ENCODE data around the gene HNRNPLL. TPM values are rescaled to one million over a fixed set of nuclear protein-coding genes. Genes with fewer than 3 reads are reported as not detected.
"Not testable (repeated sequence)": the region's sequence is repeated elsewhere in the genome, so short reads cannot be mapped to it uniquely, and the experiment has no call there.

Gene HNRNPLL
- 100 to 1,000 TPM in 1 of 4 donors, 10 to 100 TPM in 3; 35.6 to 100 (median 55.4) TPM for total RNA-seq

- intact Hi-C loops (cut with DNase I; ENCODE audit: low total_unique reads) = loop anchor here (10.0 kb wide), 1 partner anchor 122 kb away; no protein-coding TSS in a partner anchor
- Histone ChIP-seq H3K4me1 (peaks cover 0 to 7% of the 10 kb centered on the region in 2 donors), H3K27ac (peak within 1 kb of the TSS; percentile 99), H3K4me3 (peak within 1 kb of the TSS; percentile 71 to 77), H3K9me3 (no peaks in the 10 kb centered on the region), H3K36me3 (no peaks in the 10 kb centered on the region), H3K27me3 (no peaks in the 10 kb centered on the region)
- peak; percentile 98 to 99 for DNase-seq
- TF ChIP-seq POLR2A (IDR thresholded peaks at IDR 0.05) = peak; percentile 91 to 99
- TF ChIP-seq, protein P1, sequence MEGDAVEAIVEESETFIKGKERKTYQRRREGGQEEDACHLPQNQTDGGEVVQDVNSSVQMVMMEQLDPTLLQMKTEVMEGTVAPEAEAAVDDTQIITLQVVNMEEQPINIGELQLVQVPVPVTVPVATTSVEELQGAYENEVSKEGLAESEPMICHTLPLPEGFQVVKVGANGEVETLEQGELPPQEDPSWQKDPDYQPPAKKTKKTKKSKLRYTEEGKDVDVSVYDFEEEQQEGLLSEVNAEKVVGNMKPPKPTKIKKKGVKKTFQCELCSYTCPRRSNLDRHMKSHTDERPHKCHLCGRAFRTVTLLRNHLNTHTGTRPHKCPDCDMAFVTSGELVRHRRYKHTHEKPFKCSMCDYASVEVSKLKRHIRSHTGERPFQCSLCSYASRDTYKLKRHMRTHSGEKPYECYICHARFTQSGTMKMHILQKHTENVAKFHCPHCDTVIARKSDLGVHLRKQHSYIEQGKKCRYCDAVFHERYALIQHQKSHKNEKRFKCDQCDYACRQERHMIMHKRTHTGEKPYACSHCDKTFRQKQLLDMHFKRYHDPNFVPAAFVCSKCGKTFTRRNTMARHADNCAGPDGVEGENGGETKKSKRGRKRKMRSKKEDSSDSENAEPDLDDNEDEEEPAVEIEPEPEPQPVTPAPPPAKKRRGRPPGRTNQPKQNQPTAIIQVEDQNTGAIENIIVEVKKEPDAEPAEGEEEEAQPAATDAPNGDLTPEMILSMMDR (IDR thresholded peaks at IDR 0.05) = no peak
Observed at GRCh38 chr2:38602732-38603401, at the start of gene HNRNPLL. Gene HNRNPLL (minus strand): TSS chr2:38602928. CDS start chr2:38602626, 302 bp downstream.

DNA sequence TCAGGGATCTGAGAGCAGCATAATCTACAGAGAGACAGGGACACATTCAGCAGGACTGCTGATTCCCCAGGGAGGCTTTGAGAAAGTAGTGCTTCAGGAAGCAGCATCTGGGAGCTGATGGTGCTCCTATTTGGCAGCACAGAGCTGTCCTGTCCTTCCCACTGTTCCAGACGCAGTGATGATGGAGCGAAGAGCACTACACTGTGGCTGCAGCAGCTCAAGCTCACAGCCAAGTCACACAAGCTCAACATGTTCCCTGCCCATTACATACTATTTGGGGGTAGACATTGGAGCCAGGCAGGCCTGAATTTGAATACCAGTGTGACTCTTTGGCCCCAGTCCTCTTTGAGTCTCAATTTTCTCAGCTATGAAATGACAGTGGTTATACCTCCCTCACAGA, 48.0 kb upstream of the HNRNPLL start:
- no peak for TF ChIP-seq POLR2A (IDR thresholded peaks at IDR 0.05)
- TF ChIP-seq, protein P1 (IDR thresholded peaks at IDR 0.05) = no peak
- H3K9me3 ChIP-seq = no peaks in the 10 kb centered on the region
- no peaks in the 10 kb centered on the region for H3K4me1 ChIP-seq
- no peaks in the 10 kb centered on the region for H3K36me3 ChIP-seq
- DNase-seq = no peak
- intact Hi-C loops (cut with DNase I; ENCODE audit: low total_unique reads) = no loop called here
- H3K27me3 ChIP-seq = no peaks in the 10 kb centered on the region
- no peak overlapping the region for H3K27ac ChIP-seq
- no peak overlapping the region for H3K4me3 ChIP-seq

- H3K9me3 ChIP-seq = no peaks in the 10 kb centered on the region
- H3K4me3 ChIP-seq = no peak overlapping the region
- H3K4me1 ChIP-seq = no peaks in the 10 kb centered on the region
- no peak overlapping the region for H3K27ac ChIP-seq
- DNase-seq = no peak
- no peaks in the 10 kb centered on the region for H3K36me3 ChIP-seq
- TF ChIP-seq, protein P1 (IDR thresholded peaks at IDR 0.05) = no peak
- no peak for TF ChIP-seq POLR2A (IDR thresholded peaks at IDR 0.05)
- H3K27me3 ChIP-seq = no peaks in the 10 kb centered on the region
- intact Hi-C loops (cut with DNase I; ENCODE audit: low total_unique reads) = no loop called here
Observed at GRCh38 chr2:38650012-38650411, 47.3 kb upstream of the HNRNPLL start.

- no peaks in the 10 kb centered on the region for H3K27me3 ChIP-seq
- no peak overlapping the region for H3K27ac ChIP-seq
- H3K4me3 ChIP-seq = no peak overlapping the region
- no peak for TF ChIP-seq POLR2A (IDR thresholded peaks at IDR 0.05)
- TF ChIP-seq, protein P1 (IDR thresholded peaks at IDR 0.05) = no peak
- intact Hi-C loops (cut with DNase I; ENCODE audit: low total_unique reads) = no loop called here
- no peak for DNase-seq
- no peaks in the 10 kb centered on the region for H3K4me1 ChIP-seq
- no peaks in the 10 kb centered on the region for H3K36me3 ChIP-seq
- H3K9me3 ChIP-seq = no peaks in the 10 kb centered on the region
Observed at GRCh38 chr2:38649176-38649728, 46.5 kb upstream of the HNRNPLL start.

DNA sequence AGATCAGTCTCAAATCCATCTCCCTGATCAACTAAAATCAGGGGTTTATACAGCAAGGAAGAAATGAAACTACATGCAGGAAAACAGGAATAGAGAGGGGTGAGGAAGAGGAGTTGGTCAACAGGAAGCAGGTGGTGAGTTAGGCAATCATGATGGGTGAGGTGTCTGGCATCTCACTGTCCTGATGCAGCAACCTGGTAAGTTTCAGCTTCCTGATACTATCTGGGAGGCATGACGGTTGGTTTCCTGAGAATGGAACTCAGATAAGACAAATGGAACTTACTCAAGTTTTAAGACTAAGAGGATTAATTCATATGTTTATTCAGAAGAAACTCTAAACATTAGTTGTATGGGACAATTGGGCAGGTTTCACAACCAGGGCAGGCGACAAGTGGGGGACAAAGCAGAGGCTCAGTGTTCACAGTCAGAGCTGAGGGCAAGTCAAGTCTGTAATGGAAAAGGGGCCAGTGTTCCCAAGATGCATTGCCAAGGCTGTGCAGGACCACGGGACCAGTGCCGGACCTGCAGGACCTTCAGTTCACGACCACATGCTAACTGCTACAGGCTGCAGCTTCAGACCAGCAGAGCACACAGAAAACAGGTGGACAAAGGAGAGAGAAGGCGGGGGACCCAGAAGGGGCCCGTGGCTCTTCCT, 45.5 kb upstream of the HNRNPLL start:
- Histone ChIP-seq H3K36me3 (no peaks in the 10 kb centered on the region), H3K9me3 (no peaks in the 10 kb centered on the region), H3K27me3 (no peaks in the 10 kb centered on the region), H3K4me3 (no peak overlapping the region), H3K27ac (no peak overlapping the region), H3K4me1 (no peaks in the 10 kb centered on the region)
- intact Hi-C loops (cut with DNase I; ENCODE audit: low total_unique reads) = no loop called here
- no peak for TF ChIP-seq POLR2A (IDR thresholded peaks at IDR 0.05)
- TF ChIP-seq, protein P1 (IDR thresholded peaks at IDR 0.05) = no peak
- no peak for DNase-seq

- H3K4me1 ChIP-seq; H3K27me3 ChIP-seq; H3K9me3 ChIP-seq; DNase-seq; H3K36me3 ChIP-seq; H3K27ac ChIP-seq; H3K4me3 ChIP-seq; intact Hi-C loops (cut with DNase I; ENCODE audit: low total_unique reads): not testable (repeated sequence)
Observed at GRCh38 chr2:38643683-38644511, 41.2 kb upstream of the HNRNPLL start.

Measured in uterus (tissue), 4 donors.